ENCODE measurements around the gene LARGE2. TPM values are rescaled to one million over a fixed set of nuclear protein-coding genes. Genes with fewer than 3 reads are reported as not detected.

Gene LARGE2
- total RNA-seq, 1 donor from 2014 or later, result not detected

DNA sequence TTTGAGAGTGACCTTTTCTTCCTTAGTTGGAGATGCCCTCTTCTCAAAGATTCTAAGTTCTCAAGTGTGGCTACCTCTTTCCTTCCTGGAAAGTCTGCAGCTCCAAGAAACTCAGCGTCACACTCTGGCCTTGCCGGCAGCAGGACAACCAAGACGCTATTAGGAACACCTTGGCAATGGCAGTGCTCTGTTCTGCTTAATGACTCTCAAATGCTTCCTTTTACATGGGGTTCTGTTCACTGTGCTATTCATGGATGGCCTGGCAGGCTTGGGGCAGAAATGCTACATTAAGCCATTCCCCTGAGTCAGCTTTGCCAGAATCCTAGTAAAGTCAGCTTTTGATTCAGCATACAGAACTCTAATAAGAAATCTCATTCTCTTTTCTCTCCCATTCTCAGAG lies 25.9 kb downstream of the LARGE2 start:
- Histone ChIP-seq H3K9me3 (replicated peaks) (no peaks in the 10 kb centered on the region), H3K36me3 (peaks cover 96% of the 10 kb centered on the region), H3K27me3 (ENCODE audit: low read depth) (no peaks in the 10 kb centered on the region), H3K27ac (replicated peaks) (no peak overlapping the region), H3K4me1 (peaks cover 22% of the 10 kb centered on the region), H3K4me3 (no peak overlapping the region)
- intact Hi-C loops (cut with micrococcal nuclease), result no loop called here
- TF ChIP-seq, protein P1, sequence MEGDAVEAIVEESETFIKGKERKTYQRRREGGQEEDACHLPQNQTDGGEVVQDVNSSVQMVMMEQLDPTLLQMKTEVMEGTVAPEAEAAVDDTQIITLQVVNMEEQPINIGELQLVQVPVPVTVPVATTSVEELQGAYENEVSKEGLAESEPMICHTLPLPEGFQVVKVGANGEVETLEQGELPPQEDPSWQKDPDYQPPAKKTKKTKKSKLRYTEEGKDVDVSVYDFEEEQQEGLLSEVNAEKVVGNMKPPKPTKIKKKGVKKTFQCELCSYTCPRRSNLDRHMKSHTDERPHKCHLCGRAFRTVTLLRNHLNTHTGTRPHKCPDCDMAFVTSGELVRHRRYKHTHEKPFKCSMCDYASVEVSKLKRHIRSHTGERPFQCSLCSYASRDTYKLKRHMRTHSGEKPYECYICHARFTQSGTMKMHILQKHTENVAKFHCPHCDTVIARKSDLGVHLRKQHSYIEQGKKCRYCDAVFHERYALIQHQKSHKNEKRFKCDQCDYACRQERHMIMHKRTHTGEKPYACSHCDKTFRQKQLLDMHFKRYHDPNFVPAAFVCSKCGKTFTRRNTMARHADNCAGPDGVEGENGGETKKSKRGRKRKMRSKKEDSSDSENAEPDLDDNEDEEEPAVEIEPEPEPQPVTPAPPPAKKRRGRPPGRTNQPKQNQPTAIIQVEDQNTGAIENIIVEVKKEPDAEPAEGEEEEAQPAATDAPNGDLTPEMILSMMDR (IDR thresholded peaks at IDR 0.05; ENCODE audit: borderline replicate concordance), result no peak
- no peak for DNase-seq

DNA sequence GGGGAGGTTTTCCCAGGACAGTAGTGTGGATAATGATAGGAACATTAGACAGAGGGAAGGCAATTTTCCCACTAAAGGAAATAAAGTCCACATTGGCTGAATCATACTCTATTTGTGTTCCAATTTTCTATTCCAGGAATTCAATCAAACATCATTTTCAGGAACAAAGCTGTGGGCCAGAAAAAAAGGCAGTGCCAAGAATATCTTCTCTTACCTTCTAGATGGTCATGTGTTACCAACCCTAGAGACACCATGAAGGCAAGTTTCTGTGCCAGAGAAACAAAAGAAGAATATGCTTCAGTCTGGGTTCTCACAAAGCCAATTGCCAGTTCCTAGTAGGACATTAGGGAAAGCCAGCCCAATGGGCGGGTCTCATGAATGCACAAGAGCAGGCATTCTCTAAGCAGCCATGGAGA lies 27.5 kb downstream of the LARGE2 start:
- peaks cover 89% of the 10 kb centered on the region for H3K36me3 ChIP-seq
- TF ChIP-seq, protein P1 (IDR thresholded peaks at IDR 0.05; ENCODE audit: borderline replicate concordance), result no peak

DNA sequence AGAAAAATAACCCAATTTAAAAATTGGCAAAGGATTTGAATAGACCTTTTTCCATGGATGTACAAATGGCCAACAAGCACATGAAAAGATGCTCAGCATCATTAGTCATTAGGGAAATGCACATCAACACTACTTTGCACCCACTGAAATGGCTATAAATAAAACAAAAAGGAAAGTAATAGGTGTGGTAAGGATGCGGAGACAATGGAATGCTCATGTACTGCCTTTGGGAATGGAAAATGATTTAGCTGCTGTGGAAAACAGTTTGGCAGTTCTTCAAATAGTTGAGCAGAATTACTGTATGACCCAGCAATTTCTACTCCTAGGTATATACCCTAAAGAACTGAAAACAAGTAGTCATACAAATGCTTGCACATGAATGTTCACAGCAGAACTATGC lies 37.4 kb downstream of the LARGE2 start:
- TF ChIP-seq, protein P1 (IDR thresholded peaks at IDR 0.05; ENCODE audit: borderline replicate concordance), result no peak
- H3K9me3 ChIP-seq (replicated peaks), result no peaks in the 10 kb centered on the region
- intact Hi-C loops (cut with micrococcal nuclease), result no loop called here
- no peaks in the 10 kb centered on the region for H3K27me3 ChIP-seq (ENCODE audit: low read depth)
- H3K4me1 ChIP-seq, result peaks cover 22% of the 10 kb centered on the region
- H3K36me3 ChIP-seq, result peaks cover 21% of the 10 kb centered on the region
- no peak for DNase-seq
- peak overlapping the region; percentile 52 for H3K27ac ChIP-seq (replicated peaks)
- no peak overlapping the region for H3K4me3 ChIP-seq

More for the DNA sequence above, 27.5 kb downstream of the LARGE2 start:
- peaks cover 22% of the 10 kb centered on the region for H3K4me1 ChIP-seq
- no peaks in the 10 kb centered on the region for H3K9me3 ChIP-seq (replicated peaks)
- H3K27ac ChIP-seq (replicated peaks), result no peak overlapping the region
- DNase-seq, result no peak
- intact Hi-C loops (cut with micrococcal nuclease), result no loop called here
- no peaks in the 10 kb centered on the region for H3K27me3 ChIP-seq (ENCODE audit: low read depth)
- no peak overlapping the region for H3K4me3 ChIP-seq

DNA sequence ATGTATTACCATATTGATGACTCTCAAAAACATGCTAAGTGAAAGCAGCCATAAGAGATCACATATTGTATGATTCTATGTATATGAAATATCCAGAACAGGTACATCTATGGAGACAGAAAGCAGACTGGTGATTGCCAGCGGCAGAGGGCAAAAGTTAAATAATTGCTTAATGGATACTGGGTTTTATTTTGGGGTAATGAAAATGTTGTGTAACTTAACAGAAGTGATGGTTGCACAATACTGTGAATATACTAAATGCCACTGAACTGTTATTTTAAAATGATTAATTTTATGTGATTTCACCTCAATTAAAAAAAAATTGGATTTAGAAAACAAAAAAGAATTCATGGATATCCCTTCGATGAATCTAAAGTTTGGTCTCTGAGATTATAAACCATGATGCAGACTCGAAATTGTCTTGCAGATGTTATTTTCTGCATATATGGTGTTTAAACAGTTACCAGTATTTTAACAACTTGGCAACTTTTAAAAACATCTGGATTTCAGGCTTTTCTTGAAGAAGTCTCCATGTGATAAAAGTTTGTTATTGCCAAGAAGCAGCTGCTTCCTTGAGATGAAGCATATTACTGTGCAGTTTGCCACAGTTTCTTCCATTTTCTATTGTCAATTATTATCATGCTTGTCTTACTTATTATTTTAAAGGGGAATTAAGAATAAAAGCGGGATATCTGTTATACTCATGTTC lies 38.1 kb downstream of the LARGE2 start:
- DNase-seq, result no peak
- Histone ChIP-seq H3K36me3 (peaks cover 21% of the 10 kb centered on the region), H3K9me3 (replicated peaks) (no peaks in the 10 kb centered on the region), H3K27me3 (ENCODE audit: low read depth) (no peaks in the 10 kb centered on the region), H3K4me1 (peaks cover 22% of the 10 kb centered on the region), H3K4me3 (no peak overlapping the region), H3K27ac (replicated peaks) (peak overlapping the region; percentile 52)
- intact Hi-C loops (cut with micrococcal nuclease), result no loop called here
- TF ChIP-seq, protein P1 (IDR thresholded peaks at IDR 0.05; ENCODE audit: borderline replicate concordance), result no peak

DNA sequence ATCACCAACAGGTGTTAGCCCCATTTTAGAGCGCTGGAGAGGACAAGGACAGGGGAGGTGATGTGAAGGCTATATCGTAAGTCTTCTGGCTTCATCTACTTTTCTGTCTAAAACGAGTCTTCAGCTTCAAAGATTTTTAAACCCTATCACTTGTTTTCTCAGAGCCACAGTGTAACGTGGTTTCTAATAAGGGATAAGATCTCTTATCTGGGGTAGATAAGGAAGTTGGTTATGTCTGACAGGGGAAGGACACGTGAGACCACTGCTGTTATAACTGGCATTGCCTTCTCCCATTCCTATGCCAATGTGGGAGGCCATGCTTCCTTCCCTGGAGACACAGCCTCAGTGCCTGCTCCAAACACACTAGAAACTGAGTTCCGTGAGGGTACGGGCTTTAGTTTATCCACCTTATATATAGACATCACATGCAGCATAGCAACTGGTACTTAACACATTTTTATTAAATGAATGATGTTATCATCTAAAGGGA lies 39.3 kb downstream of the LARGE2 start:
- H3K27ac ChIP-seq (replicated peaks), result peak overlapping the region; percentile 52
- no peak for DNase-seq

More for the DNA sequence above, 39.3 kb downstream of the LARGE2 start:
- intact Hi-C loops (cut with micrococcal nuclease), result no loop called here
- no peak overlapping the region for H3K4me3 ChIP-seq
- no peaks in the 10 kb centered on the region for H3K27me3 ChIP-seq (ENCODE audit: low read depth)
- no peaks in the 10 kb centered on the region for H3K9me3 ChIP-seq (replicated peaks)
- H3K4me1 ChIP-seq, result peaks cover 22% of the 10 kb centered on the region
- H3K36me3 ChIP-seq, result peaks cover 16% of the 10 kb centered on the region
- TF ChIP-seq, protein P1 (IDR thresholded peaks at IDR 0.05; ENCODE audit: borderline replicate concordance), result no peak

Measured in left ventricle myocardium inferior (tissue), 1 donor.